Natural killer cell (primary cell): Measurements from ENCODE around the gene OR9G4. TPM values are rescaled to one million over a fixed set of nuclear protein-coding genes. Genes with fewer than 3 reads are reported as not detected.

Experiments
- ATAC-seq, 3 donors: fragments of 150-1000 bp in 2 of 3; fragments of 200-7000 bp in 1 of 3; cut with Tn5 transposase; 1 replicate in 1 of 3; 2 replicates in 2 of 3; pipeline ENCODE4 v1.10.0; 2021; ENCODE audit warnings: mild to moderate bottlenecking in 2 of 3, moderate library complexity in 2 of 3
- DNase-seq, 2 donors: peaks; one replicate each; pipeline versions ENCODE4 v3.0.0 to v3.0.0-alpha.2; 2013 to 2021; ENCODE audit warnings: mixed read lengths in 1 of 2
- H3K27ac ChIP-seq: one replicate; pipeline ENCODE4 v1.5.1; 2013; ENCODE audit warnings: mild to moderate bottlenecking, low read length
- H3K27me3 ChIP-seq: one replicate; pipeline ENCODE4 v1.6.1; 2013; ENCODE audit warnings: low read length; ENCODE audit not compliant: control insufficient read depth, insufficient read depth
- H3K36me3 ChIP-seq: one replicate; pipeline ENCODE4 v1.6.1; 2013; ENCODE audit warnings: low read length; ENCODE audit not compliant: control insufficient read depth, insufficient read depth
- H3K4me1 ChIP-seq: one replicate; pipeline ENCODE4 v1.6.1; 2013; ENCODE audit warnings: low read length; ENCODE audit not compliant: control insufficient read depth, insufficient read depth
- H3K4me3 ChIP-seq: one replicate; pipeline ENCODE4 v1.5.1; 2013; ENCODE audit warnings: low read length
- H3K9me3 ChIP-seq: one replicate; pipeline ENCODE4 v1.6.1; 2013; ENCODE audit warnings: low read length; ENCODE audit not compliant: control insufficient read depth, insufficient read depth
- H3K27ac Mint-ChIP-seq, 2 donors: one replicate each; pipeline ENCODE4 v1.8.0; 2022; ENCODE audit warnings: mild to moderate bottlenecking in 2 of 2, mixed read lengths in 2 of 2, moderate library complexity in 1 of 2
- H3K27me3 Mint-ChIP-seq, 2 donors: one replicate each; pipeline ENCODE4 v1.8.0; 2022; ENCODE audit warnings: low read depth in 2 of 2, mixed read lengths in 2 of 2
- H3K36me3 Mint-ChIP-seq: one replicate; pipeline ENCODE4 v1.8.0; 2022; ENCODE audit warnings: mixed read lengths
- H3K4me1 Mint-ChIP-seq, 2 donors: one replicate each; pipeline ENCODE4 v1.8.0; 2022; ENCODE audit warnings: mixed read lengths in 2 of 2
- H3K4me3 Mint-ChIP-seq: one replicate; pipeline ENCODE4 v1.8.0; 2022; ENCODE audit warnings: mild to moderate bottlenecking, moderate library complexity, mixed read lengths
- H3K9me3 Mint-ChIP-seq, 2 donors: one replicate each; pipeline ENCODE4 v1.8.0; 2022; ENCODE audit warnings: mixed read lengths in 2 of 2
- CTCF ChIP-seq: fragments of 200-600 bp; IDR thresholded peaks from one replicate; pipeline ENCODE4 v1.8.0; 2022; ENCODE audit warnings: antibody characterized with exemption
- WGBS: methylation state at CpG from one replicate; pipeline ENCODE4 v1.1.7; 2013; ENCODE audit warnings: missing lambda C conversion rate; ENCODE audit not compliant: insufficient coverage; 5-methylcytosine and 5-hydroxymethylcytosine counted together
- intact Hi-C: fragments of 100-400 bp; cut with micrococcal nuclease; formaldehyde crosslinking; loops from one replicate; pipeline ENCODE4 v1.14.2; 2022
- total RNA-seq, 4 donors: library from RNA; stranded (reverse); fragments of 120-200 nt in 1 of 4; gene quantifications; one replicate each; pipeline versions ENCODE4 v1.2.3 to v1.2.4, GENCODE V29; 2013 to 2022

OR9G4 gene
- total RNA-seq, 3 donors from 2014 or later (not counting 1 experiment from before 2014, with no cell fraction given), result not detected

- Histone ChIP-seq H3K4me1 (no peaks in the 10 kb centered on the region), H3K27me3 (no peaks in the 10 kb centered on the region), H3K4me3 (no peak overlapping the region), H3K36me3 (no peaks in the 10 kb centered on the region), H3K27ac (no peak overlapping the region), H3K9me3 (no peaks in the 10 kb centered on the region)
- Mint-ChIP-seq H3K27me3 (no peaks in the 10 kb centered on the region), H3K9me3 (peaks cover 0 to 6% of the 10 kb centered on the region in 2 donors), H3K27ac (no peak overlapping the region), H3K36me3 (no peaks in the 10 kb centered on the region), H3K4me1 (no peaks in the 10 kb centered on the region), H3K4me3 (no peak overlapping the region)
- ATAC-seq (no peak), DNase-seq (no peak)
- no peak for TF ChIP-seq CTCF
- intact Hi-C loops, result no loop called here
Measured at GRCh38 chr11:56776809-56777208, 28.3 kb upstream of the OR9G4 start.

GRCh38 chr11:56764976-56765375, 16.5 kb upstream of the OR9G4 start:
- Histone ChIP-seq H3K9me3 (no peaks in the 10 kb centered on the region), H3K4me1 (no peaks in the 10 kb centered on the region), H3K27ac (no peak overlapping the region), H3K4me3 (no peak overlapping the region), H3K36me3 (no peaks in the 10 kb centered on the region), H3K27me3 (no peaks in the 10 kb centered on the region)
- Mint-ChIP-seq H3K4me3 (no peak overlapping the region), H3K27ac (no peak overlapping the region), H3K36me3 (no peaks in the 10 kb centered on the region), H3K27me3 (no peaks in the 10 kb centered on the region), H3K4me1 (no peaks in the 10 kb centered on the region), H3K9me3 (peaks cover 2 to 6% of the 10 kb centered on the region in 2 donors)
- DNase-seq (no peak), ATAC-seq (no peak)
- TF ChIP-seq CTCF, result no peak
- WGBS, result 98% methylated on average over 2 of the region's 4 CpGs
- intact Hi-C loops, result no loop called here

- intact Hi-C loops, result no loop called here
- DNase-seq, result no peak
- H3K4me1 Mint-ChIP-seq, result no peaks in the 10 kb centered on the region
- ATAC-seq, result no peak
- H3K27ac Mint-ChIP-seq, result no peak overlapping the region
- H3K4me1 ChIP-seq, result no peaks in the 10 kb centered on the region
- no peaks in the 10 kb centered on the region for H3K36me3 Mint-ChIP-seq
- no peak overlapping the region for H3K4me3 ChIP-seq
- no peak overlapping the region for H3K27ac ChIP-seq
- H3K36me3 ChIP-seq, result no peaks in the 10 kb centered on the region
- H3K27me3 Mint-ChIP-seq, result no peaks in the 10 kb centered on the region
- peaks cover 10% of the 10 kb centered on the region in 2 donors for H3K9me3 Mint-ChIP-seq
- no peaks in the 10 kb centered on the region for H3K9me3 ChIP-seq
- H3K27me3 ChIP-seq, result no peaks in the 10 kb centered on the region
- 78% methylated on average over 5 of the region's 5 CpGs for WGBS
- no peak for TF ChIP-seq CTCF
- no peak overlapping the region for H3K4me3 Mint-ChIP-seq
Measured at GRCh38 chr11:56751480-56751879, 3.0 kb upstream of the OR9G4 start.

GRCh38 chr11:56750190-56750589, 1.7 kb upstream of the OR9G4 start:
- Mint-ChIP-seq H3K27ac (no peak overlapping the region), H3K4me3 (no peak overlapping the region), H3K36me3 (no peaks in the 10 kb centered on the region), H3K9me3 (peaks cover 10% of the 10 kb centered on the region in 2 donors), H3K27me3 (no peaks in the 10 kb centered on the region), H3K4me1 (no peaks in the 10 kb centered on the region)
- 90% methylated on average over 4 of the region's 5 CpGs for WGBS
- Histone ChIP-seq H3K27ac (no peak overlapping the region), H3K9me3 (no peaks in the 10 kb centered on the region), H3K4me3 (no peak overlapping the region), H3K27me3 (no peaks in the 10 kb centered on the region), H3K36me3 (no peaks in the 10 kb centered on the region), H3K4me1 (no peaks in the 10 kb centered on the region)
- no peak for TF ChIP-seq CTCF
- intact Hi-C loops, result no loop called here
- DNase-seq, result no peak
- no peak for ATAC-seq
